GM19239 (cell line): Measurements from ENCODE around the gene TEX48.
A peak's percentile ranks its signal among the peaks of the same experiment; 100 is the strongest.

Experiments
- DNase-seq: peaks from one replicate; pipeline ENCODE4 v3.0.0; 2011; ENCODE audit warnings: low spot score; ENCODE audit not compliant: insufficient read length
- FAIRE-seq: peaks from 2 replicates; lab custom pipeline; 2011; peaks lifted over from hg19 to GRCh38; lab: Jason Lieb, UNC

Gene TEX48, protein sequence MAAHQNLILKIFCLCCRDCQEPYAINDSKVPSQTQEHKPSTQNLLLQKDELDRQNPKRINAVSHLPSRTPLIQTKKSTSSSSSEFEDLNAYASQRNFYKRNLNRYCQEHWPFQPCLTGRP

DNA sequence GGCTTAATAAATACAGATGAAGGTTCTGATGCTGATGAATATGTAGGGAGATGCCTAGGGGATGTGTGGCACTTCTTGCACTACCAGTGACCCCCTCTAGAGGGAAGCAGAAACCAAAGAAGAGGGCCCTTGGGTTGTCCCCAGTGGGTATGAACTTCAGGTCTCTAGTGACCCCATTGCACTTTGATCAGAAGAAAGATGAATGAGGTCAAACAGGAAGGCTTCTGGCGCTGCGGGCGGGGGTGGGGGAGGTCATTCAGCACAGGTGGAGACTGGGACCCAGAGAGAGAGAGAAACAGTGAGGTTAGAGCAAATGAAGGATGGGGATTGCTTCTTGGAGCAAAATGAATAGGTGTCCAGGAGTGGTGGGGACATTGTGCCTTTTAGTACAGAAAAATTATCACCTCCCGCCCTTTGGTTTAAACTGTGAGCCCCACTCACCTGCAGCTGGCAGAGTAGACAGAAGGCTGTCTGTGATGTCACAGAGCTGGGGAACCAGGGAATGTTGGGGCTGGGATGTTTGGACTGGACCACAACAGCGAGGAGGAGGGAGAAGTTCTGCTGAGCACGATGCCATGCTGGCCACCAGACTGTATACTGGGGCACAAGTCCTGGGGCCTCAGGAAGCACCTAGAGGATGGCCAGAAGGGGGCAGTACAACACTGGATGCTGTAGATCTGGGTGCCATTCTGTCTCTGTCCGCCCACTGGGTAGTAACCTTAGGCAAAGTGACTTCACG, at the start of gene TEX48:
Gene TEX48 (minus strand): TSS at position 599 of the 739 bp plus-strand sequence. CDS start 10,469 bp downstream, outside the sequence.
- peak; percentile 51 for DNase-seq
- FAIRE-seq, result peak; percentile 77

DNA sequence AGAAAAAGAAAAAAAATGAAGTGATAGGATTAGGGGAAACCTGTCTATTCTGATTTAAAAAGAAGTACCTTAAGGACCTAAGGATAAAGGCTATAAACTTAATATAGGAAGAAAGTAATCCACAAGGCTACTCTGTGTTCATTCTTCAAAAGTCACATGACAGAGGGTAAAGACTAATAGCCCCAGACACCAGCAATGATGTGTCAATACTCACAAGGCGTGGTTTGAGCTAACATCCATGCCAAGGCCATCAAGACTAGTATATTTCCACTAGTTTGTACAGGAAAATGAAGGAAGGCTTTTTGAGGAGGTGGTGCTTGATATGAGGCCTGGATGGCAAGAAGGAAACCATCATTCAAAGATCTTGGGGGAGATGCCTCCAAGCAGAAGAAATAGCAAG, 49.7 kb upstream of the TEX48 start:
- FAIRE-seq (no peak), DNase-seq (no peak)

DNA sequence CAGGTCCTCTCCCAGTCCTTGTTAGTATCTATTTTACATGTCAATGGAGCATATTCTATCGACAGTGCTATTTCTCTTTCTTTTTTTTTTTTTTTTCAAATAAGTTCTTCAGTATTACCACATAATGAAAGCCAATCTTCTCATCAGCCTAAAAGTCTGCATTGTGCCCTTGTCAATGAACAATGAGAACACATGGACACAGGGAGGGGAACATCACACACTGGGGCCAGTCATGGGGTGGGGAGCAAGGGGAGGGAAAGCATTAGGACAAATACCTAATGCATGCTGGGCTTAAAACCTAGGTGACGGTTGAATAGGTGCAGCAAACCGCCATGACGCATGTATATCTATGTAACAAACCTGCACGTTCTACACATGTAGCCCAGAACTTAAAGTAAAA, 47.7 kb upstream of the TEX48 start:
- DNase-seq, result no peak
- no peak for FAIRE-seq

DNA sequence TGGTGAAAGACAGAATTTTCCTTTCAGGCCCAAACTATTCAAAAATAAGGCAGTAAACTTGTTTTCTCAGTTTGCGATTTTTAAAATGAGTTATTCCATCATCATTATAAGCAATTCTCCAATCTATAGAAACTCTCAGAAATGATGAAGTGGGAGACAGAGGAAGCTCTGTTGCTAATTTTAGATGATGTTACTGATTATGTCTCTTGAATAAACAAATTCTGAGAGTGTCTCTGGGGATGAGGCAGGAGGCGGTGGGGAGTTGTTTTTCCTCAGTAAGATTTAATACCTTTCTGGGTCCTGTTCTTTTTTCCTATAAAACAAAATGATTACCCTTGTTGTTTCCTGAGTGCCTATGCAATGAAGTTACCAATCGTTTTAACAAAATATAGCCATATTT, 43.9 kb upstream of the TEX48 start:
- no peak for FAIRE-seq
- no peak for DNase-seq

DNA sequence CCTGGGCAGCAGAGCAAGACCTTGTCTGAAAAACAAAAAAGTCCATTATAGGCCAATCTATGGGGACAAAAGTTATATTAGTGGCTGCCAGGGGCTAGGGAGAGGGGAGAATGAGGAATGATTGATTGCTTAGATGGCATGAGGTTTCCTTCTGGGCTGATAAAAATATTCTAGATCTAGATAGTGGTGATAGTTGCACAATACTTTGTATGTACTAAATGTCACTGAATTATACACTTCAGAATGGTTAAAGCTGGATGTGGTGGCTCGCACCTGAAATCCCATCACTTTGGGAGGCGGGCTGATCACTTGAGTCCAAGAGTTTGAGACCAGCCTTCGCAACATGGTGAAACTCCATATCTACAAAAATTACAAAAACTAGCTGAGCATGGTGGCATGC, 42.8 kb upstream of the TEX48 start:
- no peak for DNase-seq
- no peak for FAIRE-seq

DNA sequence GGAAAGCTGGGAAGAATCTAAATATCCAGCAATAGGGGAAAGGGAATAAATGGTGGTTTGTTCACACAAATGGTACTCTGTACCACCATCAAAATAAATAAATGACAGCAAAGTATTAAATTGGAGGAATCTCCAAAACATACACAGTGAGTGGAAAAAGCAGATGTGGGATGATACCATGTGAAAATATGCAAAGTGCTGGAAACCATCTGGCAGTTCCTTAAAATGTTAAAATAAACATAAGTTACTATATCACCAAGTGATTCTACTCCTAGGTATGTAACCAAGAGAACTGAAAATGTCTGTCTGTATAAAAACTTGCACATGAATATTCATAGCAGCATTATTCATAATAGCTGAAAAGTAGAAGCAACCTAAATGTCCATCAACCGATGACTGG, 41.9 kb upstream of the TEX48 start:
- FAIRE-seq, result no peak
- no peak for DNase-seq

DNA sequence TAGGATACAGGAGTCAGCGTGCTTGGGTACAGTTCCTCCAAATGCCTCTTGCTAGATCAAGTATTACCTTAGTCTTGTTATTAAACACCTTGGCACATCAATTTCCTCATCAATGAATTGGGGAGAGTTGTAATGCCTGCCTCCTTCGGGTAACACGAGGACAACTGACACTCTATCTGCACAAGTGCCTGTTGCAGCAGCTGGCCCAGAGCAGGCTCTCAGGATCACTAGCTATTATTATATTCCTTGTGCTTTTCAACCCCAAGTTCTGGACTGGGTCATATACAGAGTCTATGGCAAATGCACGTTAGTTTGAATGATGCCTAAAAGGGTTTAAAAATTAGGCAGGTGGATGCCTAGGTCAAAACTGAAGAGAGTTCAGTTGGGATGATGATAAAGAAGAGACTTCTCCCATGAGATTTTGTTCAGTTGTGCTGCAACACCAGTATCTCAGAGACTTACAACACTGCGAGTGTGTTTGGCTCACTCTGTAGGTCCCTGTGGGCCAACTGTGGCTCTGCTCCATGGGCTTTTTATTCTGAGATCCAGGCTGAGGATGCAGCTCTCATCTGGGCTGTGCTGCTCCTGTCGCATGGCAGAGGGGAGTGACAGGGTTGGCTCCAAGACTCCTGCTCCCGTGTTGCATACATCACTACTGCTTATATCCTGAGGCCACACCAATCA, 41.1 kb upstream of the TEX48 start:
- no peak for FAIRE-seq

DNA sequence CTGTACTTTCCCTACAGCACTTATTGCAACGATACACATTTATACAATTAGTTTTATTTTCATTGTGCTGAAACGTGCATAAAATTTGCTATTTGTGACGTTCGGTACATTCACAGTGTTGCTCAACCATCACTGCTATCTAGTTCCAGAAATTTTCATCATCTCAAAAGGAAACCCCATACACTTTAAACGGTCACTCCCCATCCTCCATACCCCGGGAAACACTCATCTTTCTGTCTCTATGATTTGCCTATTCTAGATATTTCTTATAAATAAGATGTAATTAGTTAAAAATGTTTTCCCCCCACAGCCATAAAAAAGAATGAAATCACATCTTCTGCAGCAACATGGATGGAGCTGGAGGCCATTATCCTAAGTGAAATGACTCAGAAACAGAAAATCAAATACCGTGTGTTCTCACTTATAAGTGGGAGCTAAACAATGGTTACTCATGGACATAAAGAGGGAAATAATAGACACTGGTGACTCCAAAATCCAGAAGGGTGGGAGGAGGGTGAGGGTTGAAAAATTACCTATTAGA, 40.2 kb upstream of the TEX48 start:
- FAIRE-seq, result no peak
- DNase-seq, result no peak

More for the DNA sequence above, 41.1 kb upstream of the TEX48 start:
- no peak for DNase-seq

DNA sequence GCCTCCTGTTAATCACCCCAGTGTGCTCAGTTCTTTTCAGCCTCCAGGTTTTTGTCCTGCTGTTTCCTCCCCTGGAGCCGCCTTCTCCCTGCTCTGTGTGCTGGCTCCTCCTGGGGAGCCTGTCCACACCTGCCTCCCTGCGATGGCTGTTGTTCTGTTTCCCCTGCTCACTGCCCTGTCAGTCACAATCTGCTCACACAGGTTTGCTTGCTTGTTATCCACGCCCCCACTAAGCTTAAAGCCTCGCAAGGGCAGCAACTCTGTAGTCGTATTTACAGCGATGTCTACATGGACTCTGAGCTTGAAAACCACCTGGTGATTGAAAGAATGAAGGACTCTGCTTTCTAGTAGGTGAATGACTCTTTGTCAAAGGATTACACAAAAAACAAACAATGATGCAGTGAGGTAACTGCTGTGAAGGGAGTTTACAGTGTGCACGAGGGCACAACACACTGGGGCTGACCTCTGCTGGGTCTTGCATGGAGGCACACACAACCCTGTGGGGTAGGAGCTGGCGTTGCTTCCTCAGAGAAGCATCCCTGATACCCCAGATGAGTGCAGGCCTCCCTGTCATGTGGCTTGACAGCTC, 39.6 kb upstream of the TEX48 start:
- FAIRE-seq (no peak), DNase-seq (no peak)

DNA sequence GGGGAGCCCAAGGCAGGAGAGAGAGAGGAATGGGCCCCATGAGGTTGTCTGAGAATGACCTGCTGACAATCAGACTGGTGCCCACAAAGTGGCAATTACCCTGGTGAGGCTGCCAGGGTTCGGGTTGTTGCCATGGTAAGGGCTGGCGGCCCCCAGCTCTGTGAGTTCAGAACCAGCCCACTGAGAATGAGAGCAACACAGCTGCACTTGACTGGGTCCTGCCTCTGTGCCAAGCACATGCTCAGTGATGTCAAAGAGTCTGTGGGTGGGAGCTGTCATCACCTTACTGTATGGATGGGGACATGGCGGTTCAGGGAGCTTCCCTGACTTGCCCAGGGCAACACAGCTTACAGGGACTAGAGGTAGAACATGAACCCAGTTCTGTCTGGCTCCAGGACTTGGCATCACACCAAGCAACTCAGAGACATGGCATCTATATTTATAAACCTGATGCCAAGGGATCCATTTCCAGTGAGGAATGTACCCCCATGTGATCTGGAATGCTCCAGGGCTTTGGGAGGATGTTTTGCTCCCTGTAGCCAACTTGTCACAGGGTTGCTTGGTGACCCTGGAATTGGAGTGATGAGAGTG, 38.2 kb upstream of the TEX48 start:
- no peak for DNase-seq
- no peak for FAIRE-seq

DNA sequence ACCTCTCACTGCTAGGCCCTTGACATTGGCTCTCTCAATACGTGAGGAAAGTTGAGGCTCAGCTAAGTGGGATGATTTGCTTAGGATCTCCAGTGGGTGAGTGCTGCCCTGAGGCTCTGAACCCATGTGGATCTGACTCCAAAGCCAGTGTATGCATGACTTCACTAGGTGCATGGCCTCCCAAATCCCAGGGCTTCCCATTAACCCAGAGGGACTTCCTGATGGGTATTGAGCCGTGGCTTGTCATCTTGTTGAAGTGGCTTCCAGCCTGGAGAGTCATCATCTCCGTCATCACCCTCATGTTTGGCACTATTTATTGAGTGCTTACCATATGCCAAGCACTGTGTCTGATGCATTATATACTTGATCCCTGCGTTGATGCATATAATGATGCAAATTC, 37.3 kb upstream of the TEX48 start:
- FAIRE-seq, result no peak
- no peak for DNase-seq

DNA sequence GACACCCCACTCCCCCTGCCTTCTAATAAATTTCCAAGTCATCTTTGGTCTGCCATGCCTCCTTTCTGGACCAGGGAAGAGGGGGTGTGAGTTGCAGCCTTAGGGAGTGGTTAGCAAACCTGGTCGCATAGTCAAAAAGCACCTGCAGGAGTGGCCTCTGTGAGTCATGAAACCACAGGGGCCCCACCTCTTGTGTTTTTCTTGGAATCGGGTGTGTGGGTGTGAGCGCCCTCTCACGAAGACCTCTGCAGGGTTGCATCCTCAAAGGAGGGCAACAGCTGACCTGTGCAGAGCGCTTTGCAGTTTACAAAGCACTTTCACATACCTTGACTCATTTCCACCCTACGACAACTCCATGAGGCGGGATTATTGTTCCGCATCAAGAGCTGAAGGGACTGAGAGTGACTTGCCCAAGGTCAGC, 36.8 kb upstream of the TEX48 start:
- DNase-seq, result no peak
- no peak for FAIRE-seq

DNA sequence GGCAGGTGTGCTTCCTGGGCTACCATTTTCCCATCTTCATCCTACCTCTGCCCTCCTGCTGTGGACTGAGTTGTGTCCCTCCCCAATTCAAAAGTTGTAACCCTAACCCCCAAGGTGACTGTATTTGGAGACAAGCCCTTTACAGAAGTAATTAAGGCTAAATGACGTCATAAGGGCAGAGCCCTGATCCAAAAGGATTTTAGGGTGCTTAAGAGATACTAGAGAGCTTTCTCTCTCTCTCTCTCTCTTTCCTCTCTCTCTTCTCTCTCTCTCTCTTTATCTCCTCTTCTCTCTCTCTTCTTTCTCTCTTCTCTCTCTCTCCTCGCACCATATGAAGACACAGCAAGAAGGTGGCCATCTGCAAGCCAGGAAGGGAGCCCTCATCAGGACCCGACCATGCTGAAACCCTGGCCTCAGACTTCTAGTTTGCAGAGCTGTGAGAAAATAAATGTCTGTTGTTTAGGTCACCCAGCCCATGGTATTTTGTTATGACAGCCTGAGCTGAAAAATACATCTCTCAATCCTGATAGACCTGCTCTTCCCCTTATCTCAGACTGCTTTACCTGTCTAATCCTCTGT, 36.0 kb upstream of the TEX48 start:
- no peak for DNase-seq
- no peak for FAIRE-seq

DNA sequence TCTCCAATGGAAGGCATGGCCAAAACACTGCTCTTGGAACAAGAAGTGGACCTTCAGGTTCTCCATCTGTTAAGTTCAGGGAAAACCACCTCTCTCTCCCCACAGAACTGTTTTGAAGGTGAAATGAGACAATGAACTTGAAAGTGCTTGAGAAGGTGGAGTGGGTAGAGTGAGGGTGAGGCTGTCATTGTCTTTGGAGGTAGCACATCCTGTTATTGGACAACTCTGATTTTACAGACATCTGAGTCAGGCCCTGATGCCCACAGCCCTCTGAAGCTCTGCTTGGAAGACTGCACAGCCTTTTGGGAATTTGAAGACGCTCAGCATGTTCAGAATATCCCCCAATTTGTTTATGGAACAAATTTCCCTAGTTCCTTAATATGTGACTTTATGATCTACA, 27.6 kb upstream of the TEX48 start:
- no peak for FAIRE-seq
- DNase-seq, result no peak

DNA sequence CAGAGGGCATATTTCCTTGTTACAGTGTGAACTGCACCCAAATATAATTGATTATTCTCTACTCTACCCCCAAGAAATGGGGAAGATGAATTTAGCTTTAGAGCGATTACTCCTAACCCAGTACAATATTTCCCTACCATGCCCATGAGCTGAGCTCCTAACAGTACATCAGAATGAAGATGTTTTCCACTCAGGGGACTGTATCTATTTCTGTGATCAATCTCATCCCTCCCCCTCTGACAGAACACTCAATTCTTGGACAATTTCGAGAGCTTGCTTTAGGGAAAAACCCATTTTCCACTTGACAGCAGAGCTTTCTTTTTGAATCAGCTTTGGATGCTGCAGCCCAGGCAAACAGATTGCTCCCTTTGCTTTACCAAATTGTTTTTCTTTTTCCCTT, 24.7 kb upstream of the TEX48 start:
- FAIRE-seq (no peak), DNase-seq (no peak)

DNA sequence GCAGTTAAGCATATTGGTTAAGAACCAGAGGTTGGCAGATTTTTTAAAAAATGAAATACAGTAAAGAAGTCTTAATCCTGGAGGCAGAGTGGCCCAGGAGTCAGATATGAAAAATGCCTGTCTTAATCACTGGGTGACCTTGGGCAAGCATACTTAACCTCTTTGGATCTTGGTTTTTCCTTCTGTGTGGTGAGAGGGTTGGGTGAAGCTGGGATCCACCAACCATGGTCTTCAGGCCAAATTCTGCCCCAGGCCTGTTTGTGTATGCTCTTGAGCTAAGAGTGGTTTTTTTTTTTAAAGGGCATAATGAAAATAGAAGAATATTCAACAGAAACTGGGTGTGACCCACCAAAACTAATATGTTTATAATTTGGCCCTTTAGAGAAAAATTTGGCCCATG, 20.0 kb upstream of the TEX48 start:
- DNase-seq (no peak), FAIRE-seq (no peak)

DNA sequence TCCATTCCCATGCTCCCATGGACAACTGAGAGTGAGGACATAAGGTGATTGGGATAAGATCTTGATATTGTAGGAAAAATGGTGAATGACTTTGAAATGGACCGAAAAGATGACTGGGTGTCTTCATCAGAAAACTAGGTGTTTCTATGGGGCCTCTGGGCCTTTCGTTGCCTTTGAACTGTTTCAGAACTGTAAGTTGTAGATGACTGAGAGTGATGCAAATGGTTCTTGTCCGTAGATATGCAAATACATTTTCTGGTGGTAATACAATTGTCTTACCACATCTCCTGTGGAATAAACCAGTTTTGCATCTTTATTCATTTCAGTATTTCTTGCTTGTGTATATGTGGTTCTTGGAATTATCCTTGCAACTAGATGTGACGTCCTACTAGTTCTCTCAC, 16.0 kb upstream of the TEX48 start:
- no peak for DNase-seq

DNA sequence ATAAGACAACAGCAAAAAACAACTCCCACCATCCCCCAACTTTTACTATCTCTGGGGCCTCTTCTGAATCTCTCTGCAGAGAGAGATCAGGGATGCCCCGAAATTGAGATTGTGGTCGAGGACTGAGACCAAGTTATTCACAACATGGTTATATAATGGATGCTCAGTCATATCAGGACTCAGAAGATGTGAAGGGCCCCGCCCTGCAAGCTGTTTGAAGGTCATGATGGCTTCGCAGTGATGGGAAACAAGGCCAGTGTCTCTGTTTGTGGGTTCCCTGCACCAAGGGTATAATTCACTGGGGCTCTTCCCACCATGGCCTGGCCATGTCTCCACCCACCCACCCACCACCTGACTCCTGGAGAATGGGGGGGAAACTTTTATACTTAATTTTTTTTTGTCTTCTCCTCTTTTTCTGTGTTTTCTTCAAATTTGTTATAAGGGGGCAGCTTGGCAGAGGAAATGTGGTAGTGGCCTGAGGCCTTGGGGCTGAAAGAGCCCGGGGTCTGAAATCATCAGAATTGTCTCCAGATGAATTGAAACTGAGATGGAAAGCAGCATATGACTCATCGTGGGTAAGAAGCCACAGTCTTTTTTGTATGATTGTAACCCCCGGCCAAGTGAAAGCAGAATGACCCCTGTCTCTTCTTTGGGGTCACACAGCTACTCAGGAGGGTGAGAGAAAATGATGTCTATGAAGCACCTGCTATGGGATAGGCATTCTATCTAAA, 15.0 kb upstream of the TEX48 start:
- peak; percentile 92 for FAIRE-seq
- no peak for DNase-seq

More for the DNA sequence above, 16.0 kb upstream of the TEX48 start:
- FAIRE-seq, result peak; percentile 76

DNA sequence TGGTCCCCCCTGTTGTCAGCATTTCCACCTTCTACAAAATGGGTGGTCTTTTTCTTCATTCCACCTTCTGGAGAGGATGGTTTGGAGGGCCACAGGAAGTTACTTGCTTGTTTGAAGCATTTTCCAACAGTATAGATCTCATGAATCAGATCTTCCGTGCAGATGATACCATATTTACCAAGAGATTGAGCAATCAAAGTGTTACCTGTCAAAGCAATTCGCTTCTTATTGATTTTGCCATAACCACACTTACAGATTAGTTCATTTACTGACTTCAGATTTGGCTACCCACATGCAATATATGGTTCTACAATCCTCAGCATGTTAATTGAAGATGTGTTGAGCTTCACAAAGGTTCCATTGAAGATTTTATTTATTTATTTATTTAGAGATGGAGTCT, 14.0 kb upstream of the TEX48 start:
- FAIRE-seq, result no peak
- no peak for DNase-seq
